Right lobe of liver (tissue), 6 donors: Measurements from ENCODE around the gene KCTD15. TPM values are rescaled to one million over a fixed set of nuclear protein-coding genes. Genes with fewer than 3 reads are reported as not detected.

Experiments
- ATAC-seq, 4 donors: fragments of 200-7000 bp; cut with Tn5 transposase; one replicate each; pipeline ENCODE4 v1.9.1; 2020; ENCODE audit warnings: mild to moderate bottlenecking in 4 of 4, moderate library complexity in 4 of 4
- DNase-seq, 3 donors: peaks; one replicate each; pipeline ENCODE4 v3.0.0-alpha.2; 2020
- H3K27ac ChIP-seq, 3 donors: fragments of 200-600 bp; one replicate each; pipeline ENCODE4 v1.8.0; 2022
- H3K27me3 ChIP-seq, 2 donors: fragments of 200-600 bp; one replicate each; pipeline ENCODE4 v1.8.0; 2022
- H3K36me3 ChIP-seq, 4 donors: fragments of 200-600 bp; sonication (generic) in 1 of 4; one replicate each; pipeline versions ENCODE4 v1.5.1 to v1.8.0; 2017 to 2022; ENCODE audit warnings: control low read depth in 1 of 4
- H3K4me1 ChIP-seq, 4 donors: fragments of 200-600 bp; sonication (generic) in 1 of 4; one replicate each; pipeline versions ENCODE4 v1.5.1 to v1.8.0; 2017 to 2022; ENCODE audit warnings: control low read depth in 1 of 4
- H3K4me3 ChIP-seq, 3 donors: fragments of 200-600 bp; one replicate each; pipeline ENCODE4 v1.8.0; 2022
- H3K9me3 ChIP-seq, 4 donors: fragments of 200-600 bp; sonication (generic) in 1 of 4; one replicate each; pipeline versions ENCODE4 v1.5.1 to v1.8.0; 2017 to 2022; ENCODE audit warnings: control low read depth in 1 of 4
- CTCF ChIP-seq, 4 donors: fragments of 200-600 bp in 3 of 4; fragments of 450-650 bp in 1 of 4; IDR thresholded peaks; one replicate each; pipeline versions ENCODE4 v1.5.1 to v1.8.0; 2016 to 2022; ENCODE audit warnings: antibody characterized with exemption in 4 of 4, mild to moderate bottlenecking in 2 of 4
- POLR2A ChIP-seq: fragments of 450-650 bp; IDR thresholded peaks from one replicate; pipeline ENCODE4 v1.6.1; 2017; ENCODE audit warnings: antibody characterized with exemption, mild to moderate bottlenecking
- WGBS: methylation state at CpG from one replicate; pipeline ENCODE4 v1.1.6; 2018; ENCODE audit warnings: low coverage, low lambda C conversion rate; ENCODE audit not compliant: insufficient coverage; ENCODE audit errors: missing lambda C conversion rate; 5-methylcytosine and 5-hydroxymethylcytosine counted together
- intact Hi-C, 2 donors: fragments of 100-400 bp; cut with DNase I; formaldehyde crosslinking; loops; one replicate each; pipeline versions ENCODE4 v1.11.2 to v1.14.1; 2022
- total RNA-seq, 6 experiments: library from RNA; depleted of rRNA in 2 of 6; stranded (reverse); fragments of >200 nt in 2 of 6; fragmentation: NEBNext Ultra II Directional in 3 of 6; extraction: Animal tissue kit (Norgen Biotek cat#: 25700) in 3 of 6; gene quantifications; one replicate each; pipeline versions ENCODE4 v1.1.0 to v1.2.4, GENCODE V29; 2016 to 2023
- donor health status: DM: no; HTN: yes; CAD: no.
- donor health status: DM: no; HTN: no; CAD: no.
- donor health status: DM: no; HTN: no; CAD: no.
- donor health status: DM: no; HTN: yes; CAD: no.
- donor health status: DM: no; HTN: yes; CAD: no.

The KCTD15 gene
- total RNA-seq, 6 experiments from 2014 or later = 5.0 to 27.0 (median 11.5) TPM

GRCh38 chr19:33803383-33803782 lies 6.7 kb downstream of the KCTD15 start:
- intact Hi-C loops = no loop called here
- ATAC-seq (no peak), DNase-seq (no peak)
- Histone ChIP-seq H3K36me3 (peaks cover 0 to 9% (median 0%) of the 10 kb centered on the region in 4 donors), H3K9me3 (no peaks in the 10 kb centered on the region), H3K4me1 (peaks cover 0 to 25% (median 6%) of the 10 kb centered on the region in 4 donors), H3K27ac (peak overlapping the region in 2 of 3 donors; percentile 64 to 97), H3K4me3 (no peak overlapping the region), H3K27me3 (no peaks in the 10 kb centered on the region)
- TF ChIP-seq POLR2A (no peak), CTCF (IDR thresholded peaks at IDR 0.05) (no peak)
- WGBS = 100% methylated on average over 2 of the region's 9 CpGs

- intact Hi-C loops = no loop called here
- DNase-seq = peak; percentile 85 to 96 (median 95)
Observed at GRCh38 chr19:33804021-33804799, 7.5 kb downstream of the KCTD15 start.

GRCh38 chr19:33805313-33805712 lies 8.6 kb downstream of the KCTD15 start:
- no peak overlapping the region for H3K4me3 ChIP-seq
- intact Hi-C loops = no loop called here
- TF ChIP-seq CTCF (IDR thresholded peaks at IDR 0.05) = no peak
- TF ChIP-seq POLR2A = no peak
- DNase-seq (no peak), ATAC-seq (no peak)
- H3K9me3 ChIP-seq = no peaks in the 10 kb centered on the region
- no CpG with 5 or more reads among the region's 3 CpGs for WGBS
- H3K27ac ChIP-seq = no peak overlapping the region
- peaks cover 0 to 25% (median 6%) of the 10 kb centered on the region in 4 donors for H3K4me1 ChIP-seq
- H3K36me3 ChIP-seq = peaks cover 0 to 9% (median 0%) of the 10 kb centered on the region in 4 donors
- H3K27me3 ChIP-seq = no peaks in the 10 kb centered on the region

More at GRCh38 chr19:33804021-33804799, 7.5 kb downstream of the KCTD15 start:
- Histone ChIP-seq H3K4me1 (peaks cover 0 to 25% (median 6%) of the 10 kb centered on the region in 4 donors), H3K9me3 (no peaks in the 10 kb centered on the region), H3K4me3 (no peak overlapping the region), H3K36me3 (peaks cover 0 to 9% (median 0%) of the 10 kb centered on the region in 4 donors), H3K27me3 (no peaks in the 10 kb centered on the region), H3K27ac (peak overlapping the region; percentile 38 to 97 (median 64))
- 10% methylated on average over 2 of the region's 10 CpGs for WGBS
- peak; percentile 92 to 97 (median 93) for ATAC-seq
- TF ChIP-seq POLR2A (no peak), CTCF (IDR thresholded peaks at IDR 0.05) (no peak)

GRCh38 chr19:33805840-33806433 lies 9.3 kb downstream of the KCTD15 start:
- Histone ChIP-seq H3K27me3 (no peaks in the 10 kb centered on the region), H3K4me1 (peaks cover 0 to 25% (median 6%) of the 10 kb centered on the region in 4 donors), H3K4me3 (no peak overlapping the region), H3K9me3 (no peaks in the 10 kb centered on the region), H3K27ac (no peak overlapping the region), H3K36me3 (peaks cover 0 to 4% (median 0%) of the 10 kb centered on the region in 4 donors)
- ATAC-seq (no peak), DNase-seq (no peak)
- TF ChIP-seq POLR2A = no peak
- TF ChIP-seq CTCF (IDR thresholded peaks at IDR 0.05) = no peak
- no CpG with 5 or more reads among the region's 9 CpGs for WGBS
- intact Hi-C loops = no loop called here
